HG03159 (cell line): ENCODE measurements around the gene DCN.

Source experiments
- ATAC-seq: cut with Tn5 transposase; IDR thresholded peaks from one replicate; pipeline ENCODE4 v1.9.1; 2021; ENCODE audit warnings: mild to moderate bottlenecking, moderate library complexity; ENCODE audit not compliant: unreplicated experiment

Gene DCN

DNA sequence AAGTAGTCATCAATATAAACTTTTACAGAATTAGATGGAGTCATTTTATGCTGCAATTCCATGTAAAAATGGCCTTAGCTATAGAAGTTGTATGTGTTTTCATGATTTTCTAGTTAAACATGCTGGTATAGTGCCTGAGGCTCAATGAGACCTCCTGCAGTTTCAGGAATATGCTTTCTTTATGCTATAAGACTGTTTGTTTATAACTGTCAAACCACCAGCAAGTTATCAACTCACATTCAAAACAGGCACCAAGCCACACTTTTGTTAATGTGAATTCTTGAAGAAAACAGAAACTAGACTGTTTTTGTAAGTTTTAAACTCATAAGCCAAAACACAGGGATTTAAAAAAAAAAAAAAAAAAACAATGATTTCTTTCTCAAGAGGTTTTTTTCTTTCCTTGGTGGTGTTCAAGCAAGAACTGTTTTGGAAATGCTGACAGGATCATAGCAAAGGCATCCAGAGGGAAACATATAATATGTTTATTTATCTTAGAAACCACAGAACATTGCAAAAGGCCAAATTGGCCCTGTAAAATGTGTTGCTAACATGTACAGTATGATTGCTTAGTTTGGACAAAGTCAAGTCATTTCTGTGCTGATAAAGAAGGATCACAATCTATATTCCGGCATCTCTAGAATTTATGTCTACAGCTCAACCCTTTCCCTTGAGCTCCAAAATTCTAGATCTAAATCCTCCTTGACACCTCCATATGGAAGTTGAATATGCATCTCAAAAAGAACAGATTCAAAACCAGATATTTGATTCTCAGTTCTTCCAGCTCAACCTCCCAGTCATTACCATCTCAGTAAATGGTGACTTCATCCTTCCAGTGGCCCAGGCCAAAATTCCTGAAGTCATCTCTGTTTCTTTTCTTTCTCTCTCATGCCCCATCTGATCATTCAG, 42.3 kb downstream of the DCN start:
- no peak for ATAC-seq

DNA sequence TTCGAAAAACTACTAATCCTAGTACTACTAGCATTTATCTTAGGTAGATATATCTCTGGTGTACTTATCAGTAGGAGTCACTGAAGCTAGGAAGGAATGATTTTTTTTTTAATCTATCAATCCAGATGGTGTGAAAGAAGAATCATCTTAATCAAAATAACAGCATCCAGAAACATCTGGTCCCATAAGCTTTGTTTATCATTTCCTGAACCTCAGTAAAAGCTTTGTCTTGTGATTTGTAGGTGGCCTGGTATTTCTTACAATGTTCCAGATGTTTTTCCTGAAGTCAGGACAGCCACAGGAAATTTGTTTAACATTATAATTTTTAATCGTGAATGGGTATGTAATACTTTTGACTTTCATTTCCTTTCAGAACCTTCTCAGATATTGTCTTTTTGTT, 43.3 kb downstream of the DCN start:
- no peak for ATAC-seq

DNA sequence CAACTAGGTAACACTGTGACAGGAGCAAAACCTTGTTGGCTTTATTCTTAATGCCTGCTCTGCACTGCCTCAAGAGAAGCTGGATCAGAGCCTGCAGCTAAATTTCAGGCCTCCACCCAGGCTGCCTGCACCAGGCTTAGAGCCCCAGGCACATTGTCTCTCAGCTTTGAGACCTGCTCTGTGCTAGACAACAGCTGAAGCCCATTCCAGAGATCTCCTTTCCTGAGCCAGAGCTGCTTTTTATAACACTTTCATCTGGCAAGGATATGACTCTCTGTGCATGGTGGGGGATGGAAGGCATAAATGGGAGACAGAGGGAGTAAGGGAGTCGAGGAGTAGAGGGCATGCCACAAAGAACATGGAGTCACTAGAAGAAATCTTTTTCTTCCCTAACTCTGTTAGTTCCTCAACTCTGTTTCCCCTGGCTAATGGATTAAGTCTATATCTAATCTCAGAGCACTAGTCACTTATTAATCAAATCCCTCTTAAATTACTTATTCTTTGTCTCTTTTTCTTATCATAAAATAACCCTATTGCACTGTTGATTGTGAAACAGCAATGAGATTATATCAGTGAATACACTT, 44.2 kb downstream of the DCN start:
- no peak for ATAC-seq

DNA sequence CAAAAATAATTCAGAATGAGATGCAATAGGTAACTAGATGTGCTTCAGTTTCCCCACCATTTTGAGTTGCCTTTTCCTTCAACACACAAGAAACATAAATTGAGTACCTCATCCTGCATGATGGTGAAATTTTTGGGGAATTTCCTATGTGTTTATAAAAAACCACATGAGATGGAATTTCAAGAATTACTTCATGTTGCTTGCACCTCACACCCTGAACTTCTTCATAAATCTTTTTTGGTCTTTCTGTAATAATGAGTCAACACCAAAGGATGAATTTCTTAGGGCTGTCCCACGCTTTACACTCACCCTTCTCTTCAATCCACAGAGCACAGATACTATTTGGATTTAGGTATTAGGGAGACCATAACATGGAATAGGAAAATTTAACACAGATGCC, 48.7 kb downstream of the DCN start:
- no peak for ATAC-seq

DNA sequence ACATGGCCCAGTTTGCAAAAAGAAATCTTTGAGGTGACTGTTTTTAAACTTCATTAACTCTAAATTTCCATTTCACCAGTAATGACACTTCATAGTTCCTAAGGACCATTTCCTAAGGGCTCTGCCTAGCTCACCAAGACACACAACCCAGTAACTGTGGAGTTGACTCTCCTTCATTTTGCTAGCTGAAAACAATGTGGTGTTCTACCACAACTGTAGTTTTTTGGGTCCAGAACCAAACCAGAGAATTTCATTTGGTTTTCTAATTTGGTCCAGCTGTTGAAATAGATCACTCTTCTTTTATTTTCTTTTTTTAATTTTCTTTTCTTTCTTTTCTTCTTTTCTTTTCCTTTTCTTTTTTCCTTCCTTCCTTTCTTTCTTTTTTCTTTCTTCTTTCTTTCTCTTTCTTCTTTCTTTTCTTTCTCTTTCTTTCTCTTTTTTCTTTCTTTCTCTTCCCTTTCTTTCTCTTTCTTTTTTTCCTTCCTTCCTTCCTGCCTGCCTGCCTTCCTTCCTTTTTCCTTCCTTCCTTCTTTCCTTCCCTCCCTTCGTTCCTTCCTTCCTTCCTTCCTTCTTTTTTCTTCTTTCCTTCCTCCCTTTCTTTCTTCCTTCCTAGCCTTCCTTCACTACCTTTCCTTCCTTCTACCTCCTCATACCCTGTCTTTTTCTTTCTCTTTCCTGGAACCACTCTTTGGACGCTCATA, 52.8 kb downstream of the DCN start:
- ATAC-seq: no peak

DNA sequence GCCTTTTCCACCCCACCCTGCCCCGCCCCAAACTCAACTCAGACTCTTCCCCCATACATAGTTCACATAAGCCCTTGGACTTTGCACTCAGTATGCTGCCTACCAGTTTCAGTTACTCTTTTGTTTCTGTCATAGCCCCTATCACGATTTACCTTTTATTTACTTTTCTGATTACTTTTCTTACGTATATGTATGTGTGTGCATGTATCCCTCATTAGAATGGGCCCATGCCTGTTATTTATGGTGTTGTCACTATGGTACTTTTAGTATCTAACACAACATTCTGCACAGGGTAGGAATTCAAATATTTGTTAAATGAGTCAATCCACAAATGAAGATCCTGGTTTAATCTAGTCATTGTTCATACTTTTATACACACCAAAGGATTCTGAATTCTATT, 54.9 kb downstream of the DCN start:
- no peak for ATAC-seq

DNA sequence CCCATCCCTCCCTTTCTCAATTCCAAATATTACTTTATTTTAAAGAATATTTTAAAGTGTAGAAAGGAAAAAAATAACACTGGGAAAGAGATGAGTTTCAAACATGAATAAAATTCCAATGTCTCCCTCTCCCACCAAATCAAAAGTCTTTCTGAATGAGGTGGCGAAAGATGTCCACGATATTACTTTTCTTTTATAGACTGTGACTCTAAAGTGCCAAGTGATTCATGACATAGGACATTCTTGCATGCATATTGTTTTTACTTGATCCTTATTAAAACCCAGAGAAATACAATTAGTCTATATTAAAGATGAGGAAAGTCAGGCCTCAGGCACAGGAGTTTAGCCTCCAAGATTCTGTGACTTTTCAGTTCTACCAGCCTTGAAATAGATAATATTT, 55.3 kb downstream of the DCN start:
- no peak for ATAC-seq

DNA sequence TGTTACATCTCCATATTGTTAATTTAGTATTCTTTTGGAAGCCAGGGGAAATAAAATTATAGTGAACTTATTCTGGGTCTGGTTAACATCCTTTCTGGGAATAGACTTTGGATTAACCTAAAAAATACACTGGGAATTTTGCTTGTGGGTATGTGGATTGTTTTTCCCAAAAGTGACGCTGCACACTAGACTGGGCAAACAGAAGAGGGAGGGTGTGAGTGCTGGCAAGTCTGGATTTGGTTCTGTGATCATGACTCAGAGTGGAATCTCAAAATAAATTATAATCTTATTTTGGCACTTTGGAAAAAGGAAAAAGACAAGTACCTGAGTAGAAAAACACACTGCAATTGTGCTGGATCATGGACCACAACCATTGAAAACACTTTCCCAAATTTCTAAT, 56.1 kb downstream of the DCN start:
- no peak for ATAC-seq

DNA sequence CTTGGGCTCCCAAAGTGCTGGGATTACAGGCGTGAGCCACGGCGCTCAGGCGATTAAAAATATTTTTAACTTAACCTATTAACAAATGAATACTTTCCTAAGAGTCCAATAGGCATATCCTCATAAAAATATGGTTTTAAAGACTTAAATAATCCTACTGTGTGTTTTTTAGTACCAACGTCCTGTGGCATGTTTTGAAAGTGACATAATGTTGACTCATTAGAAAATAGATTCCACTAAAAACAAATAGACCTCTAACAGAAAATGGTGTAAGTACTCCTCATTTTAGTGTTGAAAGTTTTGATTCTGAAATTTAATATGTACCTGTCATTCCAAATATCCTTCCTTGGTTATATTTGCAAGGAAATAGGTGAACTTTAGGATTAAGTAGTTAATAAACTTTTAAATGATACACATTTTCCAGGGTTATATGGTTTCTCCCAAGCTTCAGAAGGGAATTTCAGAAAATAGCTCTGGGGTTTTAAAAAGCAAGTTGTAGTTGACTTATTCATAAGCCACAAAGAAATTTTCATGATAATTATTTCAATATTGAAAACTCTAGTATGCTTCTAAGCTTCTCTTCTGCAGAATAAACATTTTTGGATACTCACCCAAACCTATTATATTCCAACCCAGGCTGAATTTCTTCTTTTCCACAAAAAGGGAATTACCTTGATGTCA, 59.2 kb downstream of the DCN start:
- ATAC-seq: no peak

DNA sequence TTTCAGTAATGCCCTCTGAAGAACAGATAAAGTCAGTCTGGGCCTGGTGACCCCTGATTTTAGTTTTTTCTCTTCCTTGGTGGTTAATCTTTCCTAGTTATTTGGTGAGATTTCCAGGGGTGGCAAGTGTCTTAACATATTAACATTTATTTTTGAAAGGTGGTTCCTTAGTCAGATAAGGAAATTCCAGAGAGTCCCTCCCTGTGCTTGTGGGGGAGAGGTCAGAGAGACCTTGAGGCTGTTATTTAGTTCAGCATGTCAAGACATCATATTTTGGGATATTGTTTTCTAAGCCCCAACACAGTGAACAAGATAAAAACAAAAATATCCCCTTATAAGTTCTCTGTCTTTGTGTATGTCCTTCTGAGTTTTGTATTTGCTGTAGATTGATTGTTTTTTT, 61.8 kb downstream of the DCN start:
- no peak for ATAC-seq

DNA sequence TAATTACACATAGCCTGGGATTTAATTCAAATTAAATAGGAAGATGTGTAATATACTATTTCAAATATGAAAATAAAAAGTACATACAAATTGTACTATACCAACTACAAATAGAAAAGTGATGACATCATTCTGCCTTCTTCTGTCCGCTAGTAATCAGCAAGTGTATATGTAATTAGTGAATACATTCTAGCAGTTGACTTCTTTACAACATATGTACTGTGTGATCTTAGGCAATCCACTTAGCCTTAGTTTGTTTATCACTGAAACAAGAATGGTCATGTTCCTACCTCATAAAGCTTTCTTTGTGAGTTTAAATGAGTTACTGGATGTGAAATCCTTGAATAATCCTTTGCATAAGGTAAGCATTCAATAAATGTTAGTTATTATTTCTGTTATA, 63.5 kb downstream of the DCN start:
- no peak for ATAC-seq

DNA sequence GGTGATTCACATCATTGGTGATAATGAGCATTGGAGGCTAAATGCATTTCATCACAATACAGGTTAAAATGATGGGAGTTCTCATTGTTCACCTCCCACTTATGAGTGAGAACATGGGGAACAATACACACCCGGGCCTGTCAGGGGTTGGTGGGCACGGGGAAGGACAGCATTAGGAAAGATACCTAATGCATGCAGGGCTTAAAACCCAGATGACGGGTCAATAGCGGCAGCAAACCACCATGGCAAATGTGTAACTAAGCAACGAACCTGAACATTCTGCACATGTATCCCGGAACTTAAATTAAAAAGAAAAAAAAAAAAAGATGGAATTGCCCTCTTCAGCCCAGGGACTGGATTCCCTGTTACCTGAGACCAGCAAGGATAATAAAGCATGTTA, 69.0 kb downstream of the DCN start:
- no peak for ATAC-seq

DNA sequence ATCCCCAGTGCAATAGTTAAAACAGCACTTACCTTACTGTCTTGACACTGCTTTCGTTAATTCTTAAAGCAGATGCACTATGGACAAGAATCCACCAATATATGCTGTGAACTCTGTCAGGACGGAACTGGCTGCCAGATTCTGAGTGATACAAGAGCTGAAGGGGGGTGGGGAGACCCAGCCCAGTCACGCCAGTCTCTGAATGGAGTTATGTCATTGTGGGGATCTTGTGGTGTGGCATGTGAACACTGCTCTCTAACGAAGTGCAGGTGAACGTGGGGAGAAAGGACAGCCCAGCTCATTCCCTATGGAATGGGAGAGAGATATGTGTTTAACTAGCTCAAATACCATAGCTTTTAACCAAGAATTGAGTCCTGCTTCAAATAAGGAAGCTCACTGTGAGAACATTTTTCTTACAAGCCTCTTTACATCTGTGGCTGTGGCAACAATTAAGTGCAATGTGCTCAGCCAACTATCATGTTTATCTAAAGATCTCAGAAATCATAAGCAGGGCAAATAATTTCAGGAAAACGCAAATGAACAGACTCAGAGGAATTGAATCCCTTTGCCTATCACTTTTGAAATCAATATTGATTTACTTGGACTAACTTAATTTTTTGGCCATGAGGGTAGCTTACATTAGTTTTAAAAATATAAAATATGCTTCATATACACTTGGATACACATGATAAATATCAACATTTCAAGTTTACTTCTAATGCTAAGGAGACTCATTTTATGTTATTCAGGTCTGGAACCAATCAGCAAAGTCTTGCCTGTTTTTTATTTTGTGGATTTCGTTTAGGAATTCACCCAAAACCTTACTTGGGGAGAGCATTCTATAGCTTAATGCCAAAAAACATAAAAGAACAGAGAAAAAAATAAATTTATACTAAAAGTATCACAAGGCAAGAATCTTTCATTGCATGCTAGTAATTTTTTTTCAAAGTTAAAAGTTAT, 71.0 kb downstream of the DCN start, which contains the start of gene LUM:
Gene LUM, minus strand, starts transcription at position 129 of the 960 bp plus-strand sequence. CDS start 2,515 bp downstream, outside the sequence.
- no peak for ATAC-seq

DNA sequence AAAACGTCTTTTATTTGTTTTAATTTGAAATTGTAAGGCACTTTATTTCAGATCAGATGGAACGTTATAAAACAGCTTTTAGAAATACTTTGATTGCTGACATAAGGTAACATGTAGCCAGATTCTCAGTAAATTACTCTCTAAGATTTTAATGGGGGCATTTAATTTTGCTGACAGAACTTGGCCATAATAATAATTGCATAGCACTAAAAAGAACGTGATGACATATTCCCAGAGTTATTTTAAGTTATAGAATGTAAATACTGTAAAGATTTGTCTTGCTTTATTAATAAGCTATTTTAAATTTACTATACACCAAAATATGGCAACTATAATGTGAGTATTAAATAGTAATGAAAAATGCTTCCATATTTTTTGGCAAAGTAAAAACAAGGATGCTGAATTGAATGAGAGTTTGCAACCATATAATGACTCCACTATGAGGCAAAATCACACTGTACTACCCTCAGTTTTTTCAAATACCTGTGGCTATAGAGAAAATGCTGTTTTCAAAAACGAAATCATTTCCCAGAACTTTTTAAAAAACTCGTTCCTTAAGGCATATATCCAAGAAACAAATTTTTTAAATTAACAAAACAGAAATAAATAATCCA, 72.2 kb downstream of the DCN start:
- ATAC-seq: no peak

DNA sequence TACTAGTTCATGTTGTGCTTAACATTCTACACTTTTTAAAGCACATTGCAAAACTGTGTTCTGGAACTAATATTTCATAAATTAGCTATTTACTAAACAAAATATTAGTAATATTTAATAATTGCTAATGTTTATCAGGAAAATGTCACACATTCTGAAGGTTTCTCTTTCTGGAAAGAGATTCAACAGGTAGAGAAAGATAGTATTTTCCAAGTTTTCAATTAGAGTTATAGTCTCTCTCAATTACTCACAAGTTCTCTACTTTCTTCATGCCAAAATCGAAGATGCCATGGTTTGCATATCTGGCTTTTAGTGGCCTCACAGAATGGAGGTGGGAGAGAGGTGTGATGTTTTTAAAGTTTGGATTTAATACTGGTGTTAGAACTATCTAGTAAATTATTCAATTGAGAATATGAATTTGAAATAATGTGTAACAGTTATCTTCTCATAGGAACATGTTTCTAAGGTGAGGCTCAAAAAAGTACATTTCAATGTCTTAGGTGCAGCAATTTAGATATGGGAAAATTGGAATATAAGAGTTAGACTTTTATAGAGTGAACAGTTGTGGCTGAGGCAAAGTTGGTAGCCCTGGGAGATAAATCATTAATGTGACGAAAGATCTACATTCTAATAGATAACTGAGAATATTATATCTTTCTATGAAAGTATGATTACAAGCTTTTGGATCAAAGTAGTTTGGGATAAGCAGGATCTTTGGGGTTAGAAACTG, 72.9 kb downstream of the DCN start:
- ATAC-seq: no peak

DNA sequence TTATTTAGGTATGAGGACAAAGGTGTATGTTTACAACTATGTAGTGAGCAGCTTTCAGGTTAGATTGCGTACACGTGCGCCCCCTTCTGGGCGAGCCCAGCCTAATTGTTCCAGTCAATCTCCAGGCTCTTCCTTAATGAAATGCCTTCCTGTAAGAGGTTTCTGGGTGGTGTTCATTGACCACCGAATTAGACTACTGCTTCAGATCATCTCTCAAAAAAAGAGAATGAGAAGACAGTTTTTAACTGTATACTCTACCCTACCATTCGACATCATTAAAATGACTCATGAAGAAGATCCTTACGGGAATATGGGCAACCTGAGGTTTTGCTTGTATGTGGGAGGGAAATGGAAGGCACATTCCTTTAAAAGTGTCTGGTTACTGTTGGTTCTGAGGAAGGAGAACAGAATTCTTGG, 73.5 kb downstream of the DCN start:
- ATAC-seq: peak; percentile 85

DNA sequence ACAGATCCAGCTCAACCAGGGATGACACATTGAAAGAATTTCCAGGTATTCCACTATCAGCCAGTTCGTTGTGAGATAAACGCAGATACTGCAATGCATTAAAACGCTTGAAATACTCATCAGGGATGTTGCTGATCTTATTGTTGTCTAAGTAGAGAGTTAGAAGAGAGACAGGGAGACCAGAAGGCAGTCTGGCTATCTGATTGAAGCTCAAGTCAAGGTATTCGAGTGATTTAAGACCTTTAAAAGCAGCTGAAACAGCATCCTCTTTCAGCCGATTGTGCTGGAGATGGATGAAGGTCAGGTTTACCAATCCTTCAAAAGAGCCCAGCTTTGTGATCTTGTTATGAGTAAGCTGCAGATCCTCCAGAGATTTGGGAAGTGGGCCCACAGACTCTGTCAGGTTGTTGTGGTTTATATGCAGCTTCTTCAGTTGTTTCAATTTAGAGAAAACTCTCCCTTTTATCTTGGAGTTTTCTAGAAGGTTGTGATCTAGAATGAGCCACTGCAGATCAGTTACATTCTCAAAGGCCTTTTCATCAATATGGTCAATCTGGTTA, 74.3 kb downstream of the DCN start:
- no peak for ATAC-seq

DNA sequence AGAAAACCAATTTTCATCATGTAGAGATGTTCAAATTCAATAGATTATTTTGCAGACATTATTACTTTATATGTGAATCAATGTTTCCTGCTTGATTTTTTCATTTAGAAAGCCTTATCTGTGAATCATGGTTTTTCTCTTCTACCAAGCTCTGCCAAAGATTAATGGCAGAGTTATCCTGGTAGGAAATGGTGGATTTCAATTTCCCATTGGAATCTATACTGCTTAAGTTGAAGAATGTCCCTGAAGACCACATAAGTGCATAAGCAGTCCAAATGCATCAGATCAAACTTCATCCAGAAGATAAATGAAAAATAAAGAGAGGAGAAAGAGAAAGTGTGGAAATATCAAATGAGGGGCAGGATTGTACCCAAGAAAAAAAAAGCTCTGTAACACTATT, 76.3 kb downstream of the DCN start:
- no peak for ATAC-seq

DNA sequence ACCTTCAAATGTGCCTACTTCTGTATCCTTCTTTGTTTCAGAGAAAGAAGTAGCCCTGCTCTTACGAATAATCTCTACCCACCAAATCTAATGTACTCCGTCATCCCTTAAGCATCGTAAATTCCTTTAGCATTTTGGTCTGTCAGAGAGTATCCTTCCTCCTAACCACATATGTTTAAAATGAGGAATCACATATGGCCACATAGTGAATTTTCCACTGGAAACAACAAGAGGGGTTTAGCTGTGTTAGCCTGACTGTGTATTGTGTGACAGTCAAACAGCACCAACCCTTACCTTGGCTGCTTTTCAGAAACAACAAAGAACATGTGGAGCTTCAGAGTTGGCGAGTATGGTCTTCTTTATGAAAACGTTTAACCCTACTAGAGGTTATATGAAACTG, 76.8 kb downstream of the DCN start:
- ATAC-seq: no peak
